Fibroblast of the conjunctiva (primary cell): Measurements from ENCODE around the gene SSPN.
"Not testable (repeated sequence)": the region's sequence is repeated elsewhere in the genome, so short reads cannot be mapped to it uniquely, and the experiment has no call there.

Experiments used
- DNase-seq: peaks from one replicate; pipeline ENCODE4 v3.0.0-alpha.2; 2010; ENCODE audit warnings: low read depth

SSPN gene

GRCh38 chr12:26229910-26230309 lies 34.5 kb downstream of the SSPN start:
- no peak for DNase-seq

DNA sequence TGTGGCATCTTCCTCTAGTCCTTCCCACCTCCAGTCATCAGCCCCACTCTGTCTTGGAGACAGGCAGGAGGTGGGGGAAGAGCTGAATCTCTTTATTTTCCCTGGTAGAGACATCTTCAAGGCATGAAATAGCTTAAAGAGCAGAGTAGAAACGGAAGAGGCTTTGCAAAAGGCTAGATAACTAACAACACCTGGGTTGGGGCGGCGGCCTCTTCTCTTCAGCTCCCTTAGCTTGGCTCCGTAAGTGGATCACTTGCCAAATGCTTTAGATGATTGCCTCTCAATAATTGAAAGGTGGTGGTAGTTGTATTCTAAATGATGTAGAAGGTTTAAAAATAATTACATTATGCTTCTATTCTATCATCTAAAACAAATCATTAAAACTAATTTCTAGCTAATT lies 36.1 kb downstream of the SSPN start:
- DNase-seq = no peak

- DNase-seq = peak; percentile 27
These were observed 36.5 kb downstream of the SSPN start for GRCh38 chr12:26231921-26232320.

DNA sequence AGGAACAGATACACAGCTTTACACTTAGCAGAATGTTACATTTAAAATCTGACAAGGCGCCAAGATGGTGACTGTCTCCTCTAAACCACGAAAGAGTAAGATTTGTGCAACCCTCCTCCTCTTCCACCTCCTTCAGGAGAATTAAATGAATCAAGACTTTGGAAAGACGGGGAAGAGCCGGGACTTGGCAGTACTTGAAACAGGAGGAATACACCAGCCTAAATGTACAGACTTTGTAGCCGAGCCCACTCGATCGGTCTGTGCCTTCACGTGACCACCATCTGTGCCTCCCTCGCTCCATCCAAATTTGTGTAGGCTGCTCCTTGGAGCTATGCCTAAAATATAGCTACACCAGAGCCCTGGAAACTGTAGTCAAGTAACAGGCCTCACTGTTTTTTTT lies 38.3 kb downstream of the SSPN start:
- peak; percentile 47 for DNase-seq

DNA sequence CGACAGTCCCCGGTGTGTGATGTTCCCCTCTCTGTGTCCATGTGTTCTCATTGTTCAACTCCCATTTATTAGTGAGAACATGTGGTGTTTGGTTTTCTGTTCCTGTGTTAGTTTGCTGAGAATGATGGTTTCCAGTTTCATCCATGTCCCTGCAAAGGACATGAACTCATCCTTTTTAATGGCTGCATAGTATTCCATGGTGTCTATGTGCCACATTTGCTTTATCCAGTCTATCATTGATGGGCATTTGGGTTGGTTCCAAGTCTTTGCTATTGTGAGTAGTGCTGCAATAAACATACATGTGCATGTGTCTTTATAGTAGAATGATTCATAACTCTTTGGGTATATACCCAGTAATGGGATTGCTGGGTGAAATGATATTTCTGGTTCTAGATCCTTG lies 40.1 kb downstream of the SSPN start:
- not testable (repeated sequence) for DNase-seq

- no peak for DNase-seq
These were observed 43.2 kb downstream of the SSPN start for GRCh38 chr12:26238341-26239121.

DNA sequence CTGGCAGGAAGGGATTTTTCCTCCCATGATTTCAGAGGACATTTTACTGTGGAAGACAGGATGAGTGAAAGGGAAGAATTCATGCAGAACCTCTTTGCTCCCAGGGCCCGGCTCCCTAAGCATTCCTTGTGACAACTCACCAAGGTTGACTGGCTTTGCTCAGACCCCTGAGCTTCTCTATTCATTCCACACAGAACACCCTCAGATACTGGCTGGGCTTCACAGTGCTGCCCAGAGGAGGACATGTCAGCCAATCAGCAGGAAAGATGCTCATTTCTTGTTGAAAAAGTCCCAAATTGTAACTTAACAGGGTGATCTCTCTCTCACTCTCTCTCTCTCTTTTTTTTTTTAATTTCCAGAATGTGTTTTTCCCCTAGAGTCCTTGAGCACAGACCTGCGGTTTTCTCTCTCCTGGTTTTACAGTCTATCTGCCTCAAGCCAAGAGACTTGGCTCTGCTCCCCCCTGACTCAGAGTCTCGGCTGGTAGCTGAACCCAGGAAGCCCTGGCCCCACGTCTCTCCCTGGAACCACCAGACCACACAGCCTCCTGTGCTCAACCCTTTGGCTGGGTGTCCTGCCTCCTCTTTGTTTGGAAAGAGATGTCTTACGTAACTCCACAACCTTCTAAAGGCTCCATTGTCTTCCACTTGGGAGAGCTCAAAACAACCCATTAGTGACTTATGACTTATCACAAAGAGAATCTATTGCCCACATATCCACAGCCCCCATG lies 43.9 kb downstream of the SSPN start:
- peak; percentile 72 for DNase-seq

GRCh38 chr12:26239852-26240815 lies 44.8 kb downstream of the SSPN start:
- no peak for DNase-seq

GRCh38 chr12:26241080-26241479 lies 45.7 kb downstream of the SSPN start:
- no peak for DNase-seq

DNA sequence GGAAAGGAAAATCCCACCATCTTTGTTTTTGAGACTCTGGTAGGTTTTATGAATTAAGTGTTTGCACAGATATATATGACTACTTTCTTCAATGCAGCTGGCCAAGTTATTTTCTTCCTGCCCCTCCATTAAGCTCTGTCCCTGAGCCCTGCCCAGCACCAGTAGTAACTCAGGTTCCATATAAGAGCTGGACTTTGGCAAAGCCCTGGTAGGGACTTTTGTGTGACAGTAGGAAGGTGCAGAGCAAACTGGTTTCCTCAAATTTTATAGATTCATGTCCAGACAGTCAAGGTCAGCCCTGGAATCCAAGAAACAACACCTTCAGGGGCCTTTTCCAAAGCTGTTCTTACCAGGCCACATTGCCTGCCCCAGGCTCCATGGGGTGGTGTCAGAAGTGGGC lies 47.3 kb downstream of the SSPN start:
- no peak for DNase-seq

- no peak for DNase-seq
These were observed 49.1 kb downstream of the SSPN start for GRCh38 chr12:26244503-26244902.

- DNase-seq = no peak
These were observed 50.0 kb downstream of the SSPN start for GRCh38 chr12:26245175-26245942.

DNA sequence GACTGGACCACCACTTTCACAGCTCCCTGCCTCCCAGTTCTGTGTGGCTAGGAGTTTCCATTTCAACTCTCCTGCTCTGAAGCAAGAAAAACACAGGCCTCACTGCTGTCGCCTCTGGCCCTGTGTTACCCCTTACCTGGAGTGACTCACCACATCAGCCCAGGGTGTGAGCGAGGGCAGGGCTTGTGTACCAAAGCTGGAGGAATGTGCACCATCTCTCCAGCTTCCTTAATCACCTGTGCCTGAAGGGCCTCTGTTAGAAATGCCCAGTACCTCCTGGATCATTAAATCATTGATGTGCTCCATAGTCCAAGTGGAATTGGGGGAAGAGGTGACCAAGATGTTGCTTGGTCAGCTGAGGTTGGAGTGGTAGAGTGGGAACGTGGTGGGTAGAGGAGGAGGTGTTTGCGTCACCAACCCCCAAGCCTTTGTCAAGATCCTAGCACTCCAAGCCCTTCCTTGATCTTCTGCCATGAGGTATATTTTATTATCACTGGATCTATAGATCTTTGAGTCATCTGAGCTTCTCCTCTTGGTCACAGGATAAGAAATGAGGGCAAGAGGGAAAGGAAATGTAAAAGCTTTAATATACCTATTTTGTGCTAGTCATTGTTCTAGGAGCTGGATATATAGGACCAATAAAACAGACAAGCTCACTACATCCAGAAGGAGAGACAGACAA lies 51.3 kb downstream of the SSPN start:
- DNase-seq = no peak

- no peak for DNase-seq
These were observed 52.5 kb downstream of the SSPN start for GRCh38 chr12:26247873-26248272.

GRCh38 chr12:26250801-26251200 lies 55.4 kb downstream of the SSPN start:
- no peak for DNase-seq

GRCh38 chr12:26251600-26251999 lies 56.2 kb downstream of the SSPN start:
- no peak for DNase-seq

- no peak for DNase-seq
These were observed 57.6 kb downstream of the SSPN start for GRCh38 chr12:26252946-26253345.

DNA sequence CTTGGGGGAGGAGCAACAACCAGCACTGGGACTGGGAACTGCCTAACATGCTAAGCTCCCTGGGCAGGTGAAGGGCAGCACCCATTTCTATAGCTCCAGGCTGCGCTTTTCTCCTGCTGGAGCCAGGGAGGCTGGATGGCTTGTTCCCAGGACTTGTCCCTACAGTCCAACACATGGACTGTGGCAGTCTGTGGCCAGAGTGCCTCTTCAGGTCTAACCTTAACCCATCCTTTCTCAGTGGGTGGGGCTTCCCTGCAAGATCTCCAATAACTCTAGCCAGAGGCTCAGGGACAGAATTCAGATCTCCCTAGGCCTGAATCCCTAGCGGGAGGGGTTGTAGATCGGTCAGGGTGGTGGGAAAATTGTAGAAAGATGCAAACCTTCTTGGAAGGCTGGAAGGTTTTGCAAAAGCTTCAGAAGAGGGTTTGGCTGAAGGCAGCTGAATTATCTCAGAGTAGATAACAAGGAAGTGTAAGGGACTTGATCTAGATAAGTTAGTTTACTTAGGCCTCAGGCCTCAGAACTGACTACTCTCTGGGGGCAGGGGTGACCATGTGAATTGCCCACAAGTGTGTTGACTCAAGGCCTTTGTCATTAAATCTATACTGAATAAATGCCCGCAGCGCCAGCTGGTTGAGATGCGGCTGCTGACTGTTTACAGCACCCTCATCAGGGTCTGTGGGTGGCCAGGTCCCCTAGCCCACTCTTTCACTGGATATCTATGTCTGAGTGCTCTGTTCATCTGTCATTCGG lies 60.7 kb downstream of the SSPN start:
- DNase-seq = no peak

DNA sequence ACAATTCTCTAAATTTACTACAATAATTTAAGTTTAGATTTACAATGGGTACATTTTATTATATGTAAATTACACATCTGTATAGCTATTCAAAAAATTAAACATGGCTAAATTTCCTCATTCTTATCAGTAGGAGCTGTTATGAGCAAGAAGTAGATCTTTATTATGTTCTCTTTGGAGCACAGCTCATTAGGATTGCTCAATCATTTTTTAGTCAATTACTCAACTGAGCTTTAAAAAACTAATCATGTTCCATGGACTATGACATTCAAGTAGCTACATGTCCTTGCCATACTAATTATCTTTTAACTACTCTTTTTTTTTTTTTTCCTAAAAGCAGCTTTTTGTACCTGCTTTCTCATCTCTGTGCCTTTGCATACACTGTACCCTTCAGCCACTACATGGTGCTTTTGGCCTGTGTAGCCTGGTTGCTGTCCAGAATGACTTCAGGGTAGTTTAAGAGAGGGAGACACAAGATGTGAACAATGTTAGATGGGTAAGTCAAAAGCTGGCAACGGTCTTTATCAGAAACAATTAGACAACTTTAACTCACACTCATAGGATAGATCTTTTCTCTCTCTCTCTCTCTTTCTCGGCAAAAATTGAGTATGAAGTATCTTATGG lies 69.0 kb downstream of the SSPN start:
- DNase-seq = no peak

DNA sequence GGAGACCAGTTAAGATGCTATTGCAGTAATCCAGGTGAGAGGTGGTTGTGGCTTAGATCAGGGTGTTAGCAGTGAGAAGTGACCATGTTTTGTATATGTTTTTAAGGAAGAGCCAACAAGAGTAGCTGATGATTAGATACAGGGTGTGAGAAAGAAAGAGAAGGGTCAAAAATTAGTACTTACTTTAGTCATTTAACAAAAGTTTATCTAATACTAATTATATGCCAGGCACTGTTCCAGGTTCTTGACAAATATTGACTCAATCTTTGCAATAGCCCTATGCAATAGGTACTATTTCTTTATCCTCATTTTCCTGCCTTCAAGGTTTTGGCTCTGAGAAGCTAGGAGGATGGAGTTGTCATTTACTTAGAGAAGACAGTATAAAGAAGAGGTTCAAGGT lies 70.2 kb downstream of the SSPN start:
- DNase-seq = no peak
